ENCODE results near the gene PRDM16.

Gene PRDM16

GRCh38 chr1:3250624-3251023 is 181.6 kb downstream of the PRDM16 start:
- DNase-seq = no peak

- no peak for DNase-seq
These were observed 182.2 kb downstream of the PRDM16 start for GRCh38 chr1:3251099-3251806.

- DNase-seq = no peak
These were observed 182.9 kb downstream of the PRDM16 start for GRCh38 chr1:3251807-3252428.

- DNase-seq = no peak
These were observed 186.7 kb downstream of the PRDM16 start for GRCh38 chr1:3255680-3256079.

GRCh38 chr1:3257788-3258187 is 188.8 kb downstream of the PRDM16 start:
- no peak for DNase-seq

GRCh38 chr1:3258386-3259003 is 189.5 kb downstream of the PRDM16 start:
- no peak for DNase-seq

- DNase-seq = no peak
These were observed 190.0 kb downstream of the PRDM16 start for GRCh38 chr1:3259020-3259419.

GRCh38 chr1:3261007-3261968 is 192.3 kb downstream of the PRDM16 start:
- no peak for DNase-seq

- DNase-seq = no peak
These were observed 193.1 kb downstream of the PRDM16 start for GRCh38 chr1:3261969-3262579.

- DNase-seq = no peak
These were observed 193.8 kb downstream of the PRDM16 start for GRCh38 chr1:3262681-3263286.

- DNase-seq = no peak
These were observed 194.8 kb downstream of the PRDM16 start for GRCh38 chr1:3263790-3264189.

- no peak for DNase-seq
These were observed 195.5 kb downstream of the PRDM16 start for GRCh38 chr1:3264456-3264855.

- no peak for DNase-seq
These were observed 197.1 kb downstream of the PRDM16 start for GRCh38 chr1:3265835-3266805.

GRCh38 chr1:3266870-3267549 is 198.0 kb downstream of the PRDM16 start:
- no peak for DNase-seq

- no peak for DNase-seq
These were observed 198.7 kb downstream of the PRDM16 start for GRCh38 chr1:3267550-3268270.

- no peak for DNase-seq
These were observed 199.3 kb downstream of the PRDM16 start for GRCh38 chr1:3268281-3268680.

GRCh38 chr1:3270403-3271245 is 201.6 kb downstream of the PRDM16 start:
- no peak for DNase-seq

- DNase-seq = no peak
These were observed 202.9 kb downstream of the PRDM16 start for GRCh38 chr1:3271866-3272265.
